ENCODE results near the gene ZNF782. TPM values are rescaled to one million over a fixed set of nuclear protein-coding genes. Genes with fewer than 3 reads are reported as not detected.

Gene ZNF782
- total RNA-seq, 1 experiment from 2014 or later, result 4.9 TPM

DNA sequence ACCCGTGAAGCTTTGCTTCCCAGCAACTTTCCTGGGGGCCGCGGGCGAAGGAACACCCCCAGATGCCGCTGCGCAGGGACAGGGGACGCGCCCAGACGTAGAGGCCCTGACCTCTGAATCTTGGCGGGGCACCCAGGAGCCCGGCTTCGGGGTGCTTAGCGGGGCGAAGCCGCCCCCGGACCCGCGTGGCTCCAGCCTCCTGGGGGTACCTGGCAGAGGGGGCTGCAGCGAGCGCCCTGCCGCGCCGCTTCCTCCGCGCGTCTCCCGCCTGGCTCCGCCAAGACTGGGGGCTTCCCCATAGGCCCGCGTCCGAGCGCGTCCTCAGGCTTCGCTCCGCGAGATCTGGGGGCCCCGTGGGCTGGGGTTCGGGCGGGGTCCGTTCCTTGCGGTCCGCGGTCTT is 23.0 kb upstream of the ZNF782 start:
- no peak overlapping the region for H3K9ac ChIP-seq (ENCODE audit: extremely low read depth, insufficient read length, low read length)
- H3K27me3 Mint-ChIP-seq (ENCODE audit: low read depth), result peaks cover 25% of the 10 kb centered on the region
- no peak overlapping the region for H2AFZ ChIP-seq (ENCODE audit: low read length)
- 0 out of 2 replicates have a peak, but pooled peaks cover 3% of the 10 kb centered on the region for H3K4me1 ChIP-seq (ENCODE audit: insufficient read depth, low read length)
- no peak overlapping the region for H2BK5ac ChIP-seq (ENCODE audit: insufficient read length, low read length)
- TF ChIP-seq, protein P1, sequence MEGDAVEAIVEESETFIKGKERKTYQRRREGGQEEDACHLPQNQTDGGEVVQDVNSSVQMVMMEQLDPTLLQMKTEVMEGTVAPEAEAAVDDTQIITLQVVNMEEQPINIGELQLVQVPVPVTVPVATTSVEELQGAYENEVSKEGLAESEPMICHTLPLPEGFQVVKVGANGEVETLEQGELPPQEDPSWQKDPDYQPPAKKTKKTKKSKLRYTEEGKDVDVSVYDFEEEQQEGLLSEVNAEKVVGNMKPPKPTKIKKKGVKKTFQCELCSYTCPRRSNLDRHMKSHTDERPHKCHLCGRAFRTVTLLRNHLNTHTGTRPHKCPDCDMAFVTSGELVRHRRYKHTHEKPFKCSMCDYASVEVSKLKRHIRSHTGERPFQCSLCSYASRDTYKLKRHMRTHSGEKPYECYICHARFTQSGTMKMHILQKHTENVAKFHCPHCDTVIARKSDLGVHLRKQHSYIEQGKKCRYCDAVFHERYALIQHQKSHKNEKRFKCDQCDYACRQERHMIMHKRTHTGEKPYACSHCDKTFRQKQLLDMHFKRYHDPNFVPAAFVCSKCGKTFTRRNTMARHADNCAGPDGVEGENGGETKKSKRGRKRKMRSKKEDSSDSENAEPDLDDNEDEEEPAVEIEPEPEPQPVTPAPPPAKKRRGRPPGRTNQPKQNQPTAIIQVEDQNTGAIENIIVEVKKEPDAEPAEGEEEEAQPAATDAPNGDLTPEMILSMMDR (conservative IDR thresholded peaks at IDR 0.05), result no peak
- peaks cover 5% of the 10 kb centered on the region; the same call in 1 of the 2 replicates for H3K27me3 ChIP-seq (ENCODE audit: insufficient read depth, low read length)
- H3K4me3 Mint-ChIP-seq, result no peak overlapping the region
- DNase-seq, result no peak
- no peak overlapping the region for H3K56ac ChIP-seq (ENCODE audit: insufficient read length, low read depth, low read length)
- H4K5ac ChIP-seq (ENCODE audit: insufficient read length, low read depth, low read length), result no peak overlapping the region
- H4K20me1 ChIP-seq (ENCODE audit: control insufficient read depth, insufficient read depth, insufficient read length), result no peaks in the 10 kb centered on the region
- no peak overlapping the region for H2BK120ac ChIP-seq (ENCODE audit: low read depth, low read length, poor library complexity, severe bottlenecking)
- H2BK12ac ChIP-seq (ENCODE audit: insufficient read length, low read depth, low read length), result no peak overlapping the region
- no peak overlapping the region for H3K27ac ChIP-seq (ENCODE audit: insufficient read length, low read depth, low read length)
- no peak overlapping the region for H4K8ac ChIP-seq (replicated peaks; ENCODE audit: insufficient read length, low read depth, low read length)
- H3K4me2 ChIP-seq (ENCODE audit: insufficient read depth, insufficient read length, low read length), result no peak overlapping the region
- no peak overlapping the region for H3K4ac ChIP-seq (ENCODE audit: low read depth, low read length)
- H3K27ac Mint-ChIP-seq, result no peak overlapping the region
- peaks cover 5% of the 10 kb centered on the region for H3K23me2 ChIP-seq (ENCODE audit: insufficient read length, low read depth, low read length, poor library complexity, severe bottlenecking)
- no peak overlapping the region for H3T11ph ChIP-seq (ENCODE audit: low read length)
- peaks cover 7 to 14% of the 10 kb centered on the region in 2 experiments for H3K4me1 Mint-ChIP-seq
- no peaks in the 10 kb centered on the region for H3K9me3 Mint-ChIP-seq
- H4K91ac ChIP-seq (ENCODE audit: insufficient read length, low read depth, low read length), result no peak overlapping the region
- H3K14ac ChIP-seq (ENCODE audit: insufficient read depth, low read length), result no peak overlapping the region
- H3K9me3 ChIP-seq (ENCODE audit: control insufficient read depth, low read depth, low read length), result no peaks in the 10 kb centered on the region
- H2AK5ac ChIP-seq (ENCODE audit: insufficient read length, low read length), result no peak overlapping the region
- no peak overlapping the region for H2BK15ac ChIP-seq (ENCODE audit: low read depth, low read length)
- no peak overlapping the region for H2BK20ac ChIP-seq (ENCODE audit: low read depth, low read length, poor library complexity, severe bottlenecking)
- no peaks in the 10 kb centered on the region for H3K79me1 ChIP-seq (ENCODE audit: insufficient read depth, low read depth, low read length, poor library complexity, severe bottlenecking)
- H3K79me2 ChIP-seq (ENCODE audit: insufficient read depth, low read length), result no peaks in the 10 kb centered on the region
- no peak overlapping the region for H3K23ac ChIP-seq (ENCODE audit: insufficient read length, low read depth, low read length)
- no CpG with 5 or more reads among the region's 43 CpGs for WGBS (ENCODE audit: extremely low coverage, insufficient read length, low lambda C conversion rate)
- no peaks in the 10 kb centered on the region for H3K36me3 Mint-ChIP-seq (ENCODE audit: insufficient read depth in 1 of 3, low read depth in 3 of 3)
- H3K18ac ChIP-seq (ENCODE audit: insufficient read length, low read depth, low read length), result no peak overlapping the region
